HG02938 (cell line): Measurements from ENCODE around the gene NKAIN2.
"Not testable (repeated sequence)": the region's sequence is repeated elsewhere in the genome, so short reads cannot be mapped to it uniquely, and the experiment has no call there.

Source experiments
- ATAC-seq: cut with Tn5 transposase; IDR thresholded peaks from one replicate; pipeline ENCODE4 v1.9.1; 2021; ENCODE audit warnings: mild to moderate bottlenecking, moderate library complexity; ENCODE audit not compliant: unreplicated experiment

Gene NKAIN2

GRCh38 chr6:124167249-124167648, 363.6 kb downstream of the NKAIN2 start:
- not testable (repeated sequence) for ATAC-seq

GRCh38 chr6:124190256-124190655, 386.6 kb downstream of the NKAIN2 start:
- ATAC-seq, result no peak

- no peak for ATAC-seq
These were observed 389.5 kb downstream of the NKAIN2 start for GRCh38 chr6:124193132-124193531.

- no peak for ATAC-seq
These were observed 393.5 kb downstream of the NKAIN2 start for GRCh38 chr6:124197148-124197547.

GRCh38 chr6:124199286-124199685, 395.6 kb downstream of the NKAIN2 start:
- no peak for ATAC-seq

GRCh38 chr6:124200661-124201060, 397.0 kb downstream of the NKAIN2 start:
- ATAC-seq, result no peak

GRCh38 chr6:124203101-124203811, 399.6 kb downstream of the NKAIN2 start:
- ATAC-seq, result no peak

GRCh38 chr6:124203812-124204167, 400.1 kb downstream of the NKAIN2 start:
- no peak for ATAC-seq

- ATAC-seq, result no peak
These were observed 402.3 kb downstream of the NKAIN2 start for GRCh38 chr6:124205921-124206320.

- no peak for ATAC-seq
These were observed 420.1 kb downstream of the NKAIN2 start for GRCh38 chr6:124223611-124224345.

GRCh38 chr6:124226396-124226795, 422.7 kb downstream of the NKAIN2 start:
- no peak for ATAC-seq

- no peak for ATAC-seq
These were observed 429.6 kb downstream of the NKAIN2 start for GRCh38 chr6:124233221-124233620.

GRCh38 chr6:124234801-124235200, 431.1 kb downstream of the NKAIN2 start:
- no peak for ATAC-seq

- no peak for ATAC-seq
These were observed 434.2 kb downstream of the NKAIN2 start for GRCh38 chr6:124237911-124238310.

- not testable (repeated sequence) for ATAC-seq
These were observed 434.7 kb downstream of the NKAIN2 start for GRCh38 chr6:124238408-124238807.

- ATAC-seq, result no peak
These were observed 451.4 kb downstream of the NKAIN2 start for GRCh38 chr6:124254941-124255685.

GRCh38 chr6:124260337-124260736, 456.7 kb downstream of the NKAIN2 start:
- ATAC-seq, result no peak

- ATAC-seq, result no peak
These were observed 466.1 kb downstream of the NKAIN2 start for GRCh38 chr6:124269733-124270132.

- no peak for ATAC-seq
These were observed 470.0 kb downstream of the NKAIN2 start for GRCh38 chr6:124273701-124274100.

GRCh38 chr6:124282541-124282940, 478.9 kb downstream of the NKAIN2 start:
- ATAC-seq, result no peak

- no peak for ATAC-seq
These were observed 479.8 kb downstream of the NKAIN2 start for GRCh38 chr6:124283486-124283885.

- ATAC-seq, result no peak
These were observed 481.5 kb downstream of the NKAIN2 start for GRCh38 chr6:124285146-124285545.
